Skin of body (tissue), 2 donors: ENCODE measurements around the gene ZNF562. TPM values are rescaled to one million over a fixed set of nuclear protein-coding genes. Genes with fewer than 3 reads are reported as not detected.

Experiments
- DNase-seq: peaks from one replicate; lab custom pipeline; 2025; lab: John Stamatoyannopoulos, UW
- total RNA-seq: library from RNA; depleted of rRNA; stranded (reverse); fragments of >200 nt; gene quantifications from one replicate; pipeline ENCODE4 v1.2.3, GENCODE V29; 2014

Gene ZNF562
- total RNA-seq, 1 donor from 2014 or later = 30.4 TPM

DNA sequence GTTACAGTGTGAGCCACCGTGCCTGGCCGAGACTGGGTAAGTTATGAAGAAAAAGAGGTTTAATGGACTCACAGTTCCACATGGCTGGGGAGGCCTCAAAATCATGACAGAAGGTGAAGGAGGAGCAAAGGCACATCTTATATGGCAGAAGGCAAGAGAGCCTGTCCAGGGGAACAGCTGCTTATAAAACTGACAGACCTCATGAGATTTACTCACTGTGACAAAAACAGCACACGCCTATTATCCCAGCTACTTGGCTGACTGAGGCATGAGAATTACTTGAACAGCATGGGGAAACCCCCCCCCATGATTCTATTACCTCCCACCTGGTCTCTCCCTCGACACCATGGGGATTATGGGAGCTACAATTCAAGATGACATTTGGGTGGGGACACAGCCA, 30.4 kb downstream of the ZNF562 start:
- DNase-seq = no peak

DNA sequence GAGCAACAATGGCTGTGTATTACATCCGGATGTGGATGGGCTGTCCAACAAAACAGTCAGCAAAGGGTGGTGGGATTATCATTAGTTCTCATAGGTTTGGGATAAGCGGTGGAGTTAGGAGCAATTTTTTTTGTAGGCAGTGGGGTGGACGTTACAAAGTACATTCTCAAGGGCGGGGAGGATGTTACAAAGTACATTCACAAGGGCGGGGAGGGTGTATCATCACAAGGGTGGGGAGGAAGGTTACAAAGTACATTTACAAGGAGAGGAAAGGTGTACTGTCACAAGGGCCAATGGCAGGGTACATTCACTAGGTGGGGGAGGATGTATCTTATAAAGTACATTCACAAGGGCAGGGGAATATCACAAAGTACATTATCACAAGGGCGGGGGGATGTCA, 33.1 kb downstream of the ZNF562 start:
- DNase-seq = no peak

DNA sequence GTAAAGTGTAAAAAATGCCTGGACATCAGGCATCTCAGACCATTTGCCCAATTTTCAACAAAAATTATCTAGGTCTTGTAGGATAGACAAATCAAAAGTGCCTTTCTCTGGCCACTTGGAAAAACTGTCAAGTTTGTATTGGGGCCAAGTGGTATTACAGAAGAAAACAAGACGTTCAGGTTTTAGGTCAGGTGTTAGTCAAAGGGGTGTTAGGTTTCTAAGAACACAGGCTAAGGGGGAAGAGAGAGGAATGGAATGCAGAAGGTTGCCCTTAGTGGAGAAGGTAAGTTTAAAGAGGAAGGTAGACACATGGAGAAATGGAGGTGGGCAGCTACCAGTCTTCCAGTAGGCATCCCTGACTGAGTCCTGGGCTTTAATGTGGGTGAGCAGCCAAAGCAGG, 33.9 kb downstream of the ZNF562 start:
- no peak for DNase-seq

DNA sequence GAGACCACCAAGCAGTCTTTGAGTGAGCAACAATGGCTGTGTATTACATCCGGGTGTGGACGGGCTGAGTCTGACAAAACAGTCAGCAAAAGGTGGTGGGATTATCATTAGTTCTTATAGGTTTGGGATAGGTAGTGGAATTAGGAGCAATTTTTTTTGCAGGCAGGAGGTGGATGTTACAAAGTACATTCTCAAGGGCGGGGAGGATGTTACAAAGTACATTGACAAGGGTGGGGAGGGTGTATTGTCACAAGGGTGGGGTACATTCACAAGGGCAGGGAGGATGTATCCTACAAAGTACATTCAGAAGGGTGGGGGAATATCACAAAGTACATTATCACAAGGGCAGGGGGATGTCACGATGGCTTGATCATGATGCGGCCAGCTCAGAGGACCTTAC, 38.9 kb downstream of the ZNF562 start:
- no peak for DNase-seq

DNA sequence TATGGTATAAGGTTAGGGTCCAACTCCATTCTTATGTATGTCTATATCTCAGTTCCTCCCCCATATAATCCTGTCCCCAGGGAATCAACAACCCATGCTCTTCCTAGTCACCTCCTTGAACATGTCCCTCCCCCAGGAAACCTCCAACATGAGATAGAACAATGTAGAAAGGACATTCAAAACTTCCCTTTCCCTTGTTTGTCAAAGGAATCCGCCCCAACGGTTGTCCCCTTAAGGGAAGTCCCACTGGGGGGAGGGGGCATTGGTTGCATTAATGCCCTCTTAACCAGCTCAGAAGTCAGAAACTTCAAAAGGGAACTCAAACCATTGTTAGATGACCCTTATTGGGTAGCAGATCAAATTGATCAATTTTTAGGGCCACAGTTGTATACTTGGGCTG, 47.0 kb downstream of the ZNF562 start:
- no peak for DNase-seq

DNA sequence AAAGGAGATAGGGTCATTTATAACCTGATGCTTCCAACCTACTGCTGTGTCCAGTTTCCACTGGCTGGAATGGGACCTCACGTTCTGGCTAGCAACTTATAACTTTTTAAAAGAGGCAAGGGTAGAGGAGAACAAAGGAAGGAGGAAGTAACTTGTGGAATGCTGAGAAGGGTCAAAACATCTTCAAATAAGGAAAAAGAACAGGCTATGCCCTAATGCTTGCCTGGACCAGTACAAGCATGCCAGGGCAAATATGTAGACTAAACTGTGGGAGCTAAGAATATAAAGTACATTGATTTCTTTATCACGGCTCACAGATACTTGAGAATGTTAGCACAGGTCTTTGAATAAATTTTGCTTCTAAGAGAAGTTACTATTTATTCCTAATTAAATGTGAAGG, 52.4 kb downstream of the ZNF562 start:
- DNase-seq = no peak

DNA sequence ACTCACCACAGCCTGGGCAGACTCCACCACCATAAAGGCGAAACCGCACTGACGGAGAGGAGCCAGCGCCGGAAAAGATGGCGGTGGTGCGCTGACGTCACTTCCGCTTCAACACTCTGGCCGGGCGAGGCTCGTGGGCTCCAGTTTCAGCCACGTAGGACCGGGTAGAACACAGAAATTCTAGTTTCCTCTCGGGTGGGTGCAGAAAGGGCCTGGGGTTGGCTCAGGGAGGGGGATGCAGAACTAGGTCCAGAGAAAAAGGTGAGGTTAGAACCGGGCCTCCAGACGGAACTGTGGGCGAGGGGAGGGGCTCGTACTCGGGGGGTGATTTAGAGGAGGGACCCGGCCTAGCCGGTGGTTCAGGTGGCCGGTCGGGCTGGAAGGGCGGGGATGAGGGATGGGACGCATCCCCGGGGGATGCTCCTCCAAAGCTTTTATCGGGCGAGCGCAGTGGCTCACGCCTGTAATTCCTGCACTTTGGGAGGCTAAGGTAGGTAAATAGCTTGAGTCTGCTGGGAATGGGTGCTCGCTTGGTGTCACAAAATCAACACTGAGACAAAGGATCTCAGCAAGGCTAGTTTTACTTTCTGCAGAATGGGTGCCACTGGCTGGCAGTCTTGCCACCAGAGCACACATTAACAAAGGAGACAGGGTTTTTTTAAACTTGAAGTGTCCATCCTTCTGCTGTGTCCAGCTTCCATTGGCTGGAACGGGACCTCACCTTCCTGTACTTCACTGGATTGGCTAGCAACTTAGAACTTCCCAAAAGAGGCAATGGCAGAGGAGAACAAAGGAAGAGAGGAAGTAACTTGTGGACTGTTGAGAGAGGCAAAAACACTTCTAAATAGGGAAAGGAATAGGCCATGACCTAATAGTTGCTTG, 53.5 kb downstream of the ZNF562 start, which contains the start of gene ZNF561:
Gene ZNF561 (minus strand): TSS at position 77 of the 882 bp plus-strand sequence. CDS start 1,776 bp downstream, outside the sequence.
- DNase-seq = peak; percentile 94

DNA sequence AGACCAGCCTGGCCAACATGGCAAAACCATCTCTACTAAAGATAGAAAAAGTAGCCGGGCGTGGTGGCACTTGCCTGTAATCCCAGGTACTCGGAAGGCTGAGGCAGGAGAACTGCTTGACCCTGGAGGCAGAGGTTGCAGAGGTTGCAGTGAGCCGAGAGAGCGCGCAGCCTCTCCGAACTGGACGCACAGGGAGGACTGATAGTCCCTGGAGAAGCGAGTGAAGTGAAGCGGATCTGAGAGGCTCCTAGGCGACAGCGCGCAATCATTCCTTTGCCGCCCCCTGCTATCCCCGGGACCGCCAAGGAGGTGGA, 54.1 kb downstream of the ZNF562 start:
- DNase-seq = no peak

DNA sequence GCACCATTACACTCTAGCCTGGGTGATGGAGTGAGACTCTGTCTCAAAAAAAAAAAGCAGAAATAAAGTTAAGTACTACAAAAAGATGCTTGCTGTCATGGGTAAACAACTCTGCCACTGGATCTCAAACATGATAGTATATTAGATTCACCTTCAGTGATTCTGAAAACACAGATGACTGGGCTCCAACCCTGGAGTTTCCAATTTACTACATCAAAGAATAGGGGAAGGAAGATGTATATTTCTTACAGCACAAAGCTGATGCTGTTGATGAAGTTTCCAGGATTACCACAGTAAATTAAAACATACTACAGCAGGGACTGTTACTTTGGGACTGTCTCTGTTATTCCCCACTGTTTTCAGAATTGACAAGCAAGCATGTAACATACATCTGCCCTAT, 59.1 kb downstream of the ZNF562 start:
- no peak for DNase-seq

DNA sequence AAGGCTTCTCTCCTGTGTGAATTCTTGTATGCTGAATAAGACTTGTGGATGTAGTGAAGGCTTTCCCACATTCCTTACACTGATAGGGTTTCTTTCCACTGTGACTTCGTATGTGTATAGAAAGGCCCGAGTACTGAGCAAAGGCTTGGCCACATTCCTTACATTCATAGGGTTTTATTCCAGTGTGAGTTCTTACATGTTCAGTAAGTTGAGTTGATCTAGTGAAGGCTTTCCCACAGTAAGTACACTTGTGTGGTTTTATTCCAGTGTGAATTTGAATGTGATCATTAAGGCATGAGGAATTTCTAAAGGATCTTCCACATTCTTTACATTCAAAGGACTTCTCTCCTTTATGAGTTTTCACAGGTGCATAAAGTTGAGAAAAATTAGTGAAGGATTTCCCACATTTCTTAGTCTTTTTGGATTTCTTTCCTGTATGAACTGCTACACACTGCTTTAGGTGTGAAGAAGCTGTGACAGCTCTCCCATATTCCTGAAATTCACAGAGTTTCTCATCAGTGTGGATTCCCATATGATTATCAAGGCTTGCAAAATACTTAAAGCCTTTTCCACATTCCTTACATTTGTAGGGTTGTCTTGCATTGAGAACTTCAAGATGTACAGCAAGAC, 64.3 kb downstream of the ZNF562 start:
- no peak for DNase-seq

DNA sequence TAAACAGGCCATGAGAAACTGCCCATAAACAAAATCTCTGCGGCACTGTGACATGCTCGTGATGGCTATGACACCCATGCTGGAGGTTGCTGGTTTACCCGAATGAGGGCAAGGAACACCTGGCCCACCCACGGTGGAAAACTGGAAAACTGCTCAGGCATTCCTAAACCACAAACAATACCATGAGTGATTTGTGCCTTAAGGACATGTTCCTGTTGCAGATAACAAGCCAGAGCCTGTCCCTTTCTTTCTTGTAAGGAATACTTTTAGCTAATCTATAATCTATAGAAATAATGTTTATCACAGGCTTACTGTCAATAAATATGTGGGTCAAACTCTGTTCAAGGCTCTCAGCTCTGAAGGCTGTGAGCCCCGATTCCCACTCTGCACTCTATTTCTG, 66.0 kb downstream of the ZNF562 start:
- DNase-seq = no peak

DNA sequence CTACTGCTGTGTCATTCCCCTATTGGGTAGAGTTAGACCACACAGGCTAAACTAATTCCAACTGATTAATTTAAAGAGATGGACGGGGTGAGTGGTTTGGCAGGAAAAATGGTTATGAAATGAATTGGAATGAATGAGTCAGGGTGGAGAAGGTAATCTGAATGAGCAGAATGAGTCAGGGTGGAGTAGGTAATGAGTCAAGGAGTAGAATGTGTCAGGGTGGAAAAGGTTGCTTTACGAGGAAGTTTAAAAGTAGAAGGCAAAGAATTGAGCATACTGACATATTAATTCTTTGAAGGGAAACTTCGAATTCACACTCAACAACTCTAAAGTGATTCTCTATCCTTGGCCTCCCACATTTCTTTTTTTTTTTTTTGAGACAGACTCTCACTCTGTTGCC, 77.9 kb downstream of the ZNF562 start:
- DNase-seq = no peak

Other genes starting within 250 kb of the ZNF562 start
- gene ZNF266, start 239.5 kb downstream of the ZNF562 start, total RNA-seq = 21.8 TPM
- gene ZNF560, start 176.5 kb downstream of the ZNF562 start, total RNA-seq = 0.49 TPM
- 15.9 TPM for gene ZNF426, start 136.5 kb downstream of the ZNF562 start, total RNA-seq
- 51.6 TPM for gene ZNF121, start 90.6 kb downstream of the ZNF562 start, total RNA-seq
- 40.2 TPM for gene ZNF561, start 53.9 kb downstream of the ZNF562 start, total RNA-seq
- gene ZNF846, start 93.6 kb upstream of the ZNF562 start, total RNA-seq = 16.8 TPM
- 10.4 TPM for gene FBXL12, start 144.0 kb upstream of the ZNF562 start, total RNA-seq
- gene UBL5, start 152.8 kb upstream of the ZNF562 start, total RNA-seq = 125 TPM
- 35.6 TPM for gene PIN1, start 160.2 kb upstream of the ZNF562 start, total RNA-seq